Ovary (tissue), 9 donors: Measurements from ENCODE around the gene GRAMD4. TPM values are rescaled to one million over a fixed set of nuclear protein-coding genes. Genes with fewer than 3 reads are reported as not detected.

Experiments used
- DNase-seq, 5 donors: peaks; one replicate each; pipeline ENCODE4 v3.0.0-alpha.2; 2019 to 2020
- H3K27ac ChIP-seq, 2 donors: fragments of 200-600 bp; one replicate each; pipeline versions ENCODE4 v1.5.1 to v1.8.0; 2019 to 2022
- H3K27me3 ChIP-seq: fragments of 200-600 bp; one replicate; pipeline ENCODE4 v1.8.0; 2022
- H3K36me3 ChIP-seq: fragments of 200-600 bp; sonication (generic); one replicate; pipeline ENCODE4 v1.5.1; 2019
- H3K4me1 ChIP-seq: one replicate; pipeline ENCODE4 v1.8.1; 2013; ENCODE audit warnings: mild to moderate bottlenecking, moderate library complexity; ENCODE audit not compliant: insufficient read depth
- H3K4me3 ChIP-seq: fragments of 200-600 bp; sonication (generic); one replicate; pipeline ENCODE4 v1.5.1; 2017
- H3K9me3 ChIP-seq, 2 donors: fragments of 200-600 bp in 1 of 2; sonication (generic) in 1 of 2; one replicate each; pipeline versions ENCODE4 v1.5.1 to v1.8.1; 2013 to 2019; ENCODE audit warnings: mild to moderate bottlenecking in 1 of 2, moderate library complexity in 1 of 2
- CTCF ChIP-seq, 3 donors: fragments of 450-650 bp in 2 of 3; fragments of 200-600 bp in 1 of 3; IDR thresholded peaks; one replicate each; pipeline versions ENCODE4 v1.5.1 to v1.8.0; 2016 to 2022; ENCODE audit warnings: antibody characterized with exemption in 3 of 3, mild to moderate bottlenecking in 1 of 3
- EP300 ChIP-seq: sonication (generic); formaldehyde crosslinking; IDR thresholded peaks from one replicate; pipeline ENCODE4 v1.6.1; 2017; ENCODE audit warnings: antibody characterized with exemption
- POLR2A ChIP-seq: fragments of 450-650 bp; IDR thresholded peaks from one replicate; pipeline ENCODE4 v1.6.1; 2017; ENCODE audit warnings: antibody characterized with exemption, mild to moderate bottlenecking, moderate library complexity
- WGBS, 3 donors: extraction: QIAGEN DNeasy Blood & Tissue Kit in 1 of 3; methylation state at CpG; one replicate each; pipeline versions ENCODE4 v1.1.5 to v1.1.7; 2013 to 2017; 5-methylcytosine and 5-hydroxymethylcytosine counted together
- intact Hi-C, 4 donors: fragments of 100-400 bp; cut with DNase I; formaldehyde crosslinking; loops; one replicate each; pipeline versions ENCODE4 v1.11.0 to v1.15.1; 2022 to 2023
- polyA plus RNA-seq, 2 donors: library from polyadenylated mRNA; stranded (reverse); fragments of 200-250 nt in 1 of 2; fragments of 350-450 nt in 1 of 2; fragmentation: Illumina TruSeq in 1 of 2; extraction: RNeasy Lipid Tissue Mini Kit (QIAGEN cat#74804) in 1 of 2; gene quantifications; one replicate each; pipeline ENCODE4 v1.2.3, GENCODE V29; 2013 to 2014
- total RNA-seq, 7 donors: library from RNA; depleted of rRNA in 2 of 7; stranded (reverse); fragments of >200 nt in 2 of 7; fragmentation: NEBNext Ultra II Directional in 3 of 7; extraction: Animal tissue kit (Norgen Biotek cat#: 25700) in 3 of 7; gene quantifications; one replicate each; pipeline versions ENCODE4 v1.1.0 to v1.2.4, GENCODE V29; 2016 to 2023
- donor health status: DM: no; HTN: no; CAD: no; lungs with moderate emphysema.
- donor health status: DM: no; HTN: no; CAD: no.
- donor health status: Bipolar disorder and iron deficiency.
- donor health status: DM: yes; HTN: yes; CAD: no.
- donor health status: DM: no; HTN: no; CAD: no.
- donor health status: DM: yes; HTN: yes; CAD: no.

The GRAMD4 gene
- total and polyA plus RNA-seq, 9 donors, result 6.2 to 40.4 (median 27.8) TPM

DNA sequence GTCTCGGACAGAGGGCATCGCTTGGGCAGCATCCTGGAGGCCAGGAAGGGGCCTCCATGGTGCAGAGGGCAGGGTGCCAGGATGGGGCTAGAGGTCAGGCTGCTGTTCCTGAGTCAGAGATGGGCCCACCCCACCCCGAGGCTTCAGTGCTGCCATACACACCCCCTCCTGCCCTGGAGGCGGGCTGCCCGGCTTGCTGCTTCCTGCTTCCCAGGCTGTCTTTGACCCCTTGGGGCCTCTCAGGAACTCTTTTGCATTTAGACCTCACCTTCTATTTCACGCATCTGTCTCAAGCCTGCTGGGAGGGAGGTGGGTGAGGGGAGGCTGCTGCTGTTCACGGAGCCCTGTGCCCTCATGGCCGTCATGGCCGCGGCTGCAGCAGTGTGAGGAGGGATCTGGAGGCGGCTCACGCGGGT, 6.6 kb upstream of the GRAMD4 start:
- H3K27me3 ChIP-seq, result no peaks in the 10 kb centered on the region
- H3K4me3 ChIP-seq, result no peak overlapping the region
- H3K36me3 ChIP-seq, result no peaks in the 10 kb centered on the region
- DNase-seq, result peak in 1 of 5 donors; percentile 52
- H3K9me3 ChIP-seq, result no peaks in the 10 kb centered on the region
- peaks cover 11% of the 10 kb centered on the region for H3K4me1 ChIP-seq
- H3K27ac ChIP-seq, result no peak overlapping the region
- intact Hi-C loops, result no loop called here
- no peak for TF ChIP-seq EP300
- no peak for TF ChIP-seq POLR2A
- TF ChIP-seq CTCF (IDR thresholded peaks at IDR 0.05), result no peak
- 76 to 85% (median 82%) methylated on average over 12 to 13 of the region's 13 CpGs for WGBS, 3 donors

GRCh38 chr22:46614025-46614931, 5.9 kb upstream of the GRAMD4 start:
- no peaks in the 10 kb centered on the region for H3K9me3 ChIP-seq
- no peaks in the 10 kb centered on the region for H3K36me3 ChIP-seq
- TF ChIP-seq EP300 (no peak), CTCF (IDR thresholded peaks at IDR 0.05) (no peak), POLR2A (no peak)
- H3K4me3 ChIP-seq, result no peak overlapping the region
- no peak for DNase-seq
- intact Hi-C loops, result no loop called here
- H3K27me3 ChIP-seq, result no peaks in the 10 kb centered on the region
- H3K27ac ChIP-seq, result no peak overlapping the region
- H3K4me1 ChIP-seq, result peaks cover 17% of the 10 kb centered on the region
- WGBS, 3 donors, result 84 to 89% (median 86%) methylated on average over 31 of the region's 31 CpGs

GRCh38 chr22:46617207-46617985, 2.8 kb upstream of the GRAMD4 start:
- WGBS, 3 donors, result 87 to 92% (median 89%) methylated on average over 18 of the region's 18 CpGs

More at GRCh38 chr22:46617207-46617985, 2.8 kb upstream of the GRAMD4 start:
- H3K9me3 ChIP-seq, result no peaks in the 10 kb centered on the region
- H3K4me1 ChIP-seq, result peaks cover 17% of the 10 kb centered on the region
- H3K27me3 ChIP-seq, result no peaks in the 10 kb centered on the region
- no peak overlapping the region for H3K27ac ChIP-seq
- DNase-seq, result no peak
- H3K36me3 ChIP-seq, result no peaks in the 10 kb centered on the region
- no peak for TF ChIP-seq EP300
- TF ChIP-seq CTCF (IDR thresholded peaks at IDR 0.05), result no peak
- no peak for TF ChIP-seq POLR2A
- intact Hi-C loops, result no loop called here
- H3K4me3 ChIP-seq, result no peak overlapping the region
